Measurements from ENCODE around the gene UGGT2.

GRCh38 chr13:95793018-95793555, 260.1 kb downstream of the UGGT2 start:
- TF ChIP-seq CTCF (IDR thresholded peaks at IDR 0.05) (no peak), POLR2AphosphoS5 (IDR thresholded peaks at IDR 0.05) (no peak)

All from breast epithelium (tissue), 3 donors.